HuH-7.5 (cell line): ENCODE measurements around the gene TMEM51.
A peak's percentile ranks its signal among the peaks of the same experiment; 100 is the strongest.

Source experiments
- DNase-seq: peaks from one replicate; pipeline ENCODE4 v3.0.0; 2011; ENCODE audit warnings: low spot score

The TMEM51 gene

GRCh38 chr1:15246960-15247614 lies 93.5 kb downstream of the TMEM51 start, which contains the start of gene FHAD1:
TSS of gene FHAD1 (plus strand) at chr1:15247223. CDS start at chr1:15251785, 4,562 bp downstream.
- peak; percentile 26 for DNase-seq

DNA sequence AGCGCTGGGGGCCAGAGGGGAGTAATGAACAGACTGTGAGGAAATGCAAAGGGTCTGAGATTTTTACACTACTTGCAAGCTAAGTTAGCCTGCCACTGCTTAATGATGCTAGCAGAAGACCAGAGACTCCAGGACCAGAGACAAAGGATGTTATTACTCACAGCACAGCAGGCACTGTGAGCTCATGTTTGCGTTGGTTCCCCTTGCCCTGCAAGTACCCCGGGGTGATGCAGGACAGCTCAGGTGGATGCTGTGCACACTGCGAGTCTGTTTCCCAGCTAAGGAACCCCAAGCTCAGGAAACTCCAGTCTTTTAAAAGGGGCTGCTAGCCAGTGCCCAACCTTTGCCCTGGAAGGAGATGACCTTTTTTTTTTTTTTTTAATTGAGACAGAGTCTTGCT lies 94.7 kb downstream of the TMEM51 start:
- no peak for DNase-seq

DNA sequence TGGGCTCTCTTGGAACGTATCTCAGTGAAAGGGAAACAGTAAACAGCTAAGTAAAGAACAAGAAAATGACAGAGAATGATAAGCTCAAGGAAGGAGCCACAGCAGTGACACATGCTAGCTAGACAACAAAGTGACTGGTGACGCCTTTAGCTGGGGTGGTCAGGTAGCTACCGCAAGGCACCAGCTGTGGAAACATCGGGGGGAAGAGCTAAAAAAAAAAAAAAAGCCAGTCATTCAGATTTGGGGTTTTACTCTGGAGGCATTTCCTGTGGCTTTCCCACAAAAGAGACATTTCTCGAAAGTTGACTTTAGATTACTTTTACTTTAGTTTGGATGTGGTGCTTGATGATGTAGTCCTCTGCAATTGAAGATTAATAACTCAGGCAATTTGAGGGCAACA lies 95.5 kb downstream of the TMEM51 start:
- no peak for DNase-seq

DNA sequence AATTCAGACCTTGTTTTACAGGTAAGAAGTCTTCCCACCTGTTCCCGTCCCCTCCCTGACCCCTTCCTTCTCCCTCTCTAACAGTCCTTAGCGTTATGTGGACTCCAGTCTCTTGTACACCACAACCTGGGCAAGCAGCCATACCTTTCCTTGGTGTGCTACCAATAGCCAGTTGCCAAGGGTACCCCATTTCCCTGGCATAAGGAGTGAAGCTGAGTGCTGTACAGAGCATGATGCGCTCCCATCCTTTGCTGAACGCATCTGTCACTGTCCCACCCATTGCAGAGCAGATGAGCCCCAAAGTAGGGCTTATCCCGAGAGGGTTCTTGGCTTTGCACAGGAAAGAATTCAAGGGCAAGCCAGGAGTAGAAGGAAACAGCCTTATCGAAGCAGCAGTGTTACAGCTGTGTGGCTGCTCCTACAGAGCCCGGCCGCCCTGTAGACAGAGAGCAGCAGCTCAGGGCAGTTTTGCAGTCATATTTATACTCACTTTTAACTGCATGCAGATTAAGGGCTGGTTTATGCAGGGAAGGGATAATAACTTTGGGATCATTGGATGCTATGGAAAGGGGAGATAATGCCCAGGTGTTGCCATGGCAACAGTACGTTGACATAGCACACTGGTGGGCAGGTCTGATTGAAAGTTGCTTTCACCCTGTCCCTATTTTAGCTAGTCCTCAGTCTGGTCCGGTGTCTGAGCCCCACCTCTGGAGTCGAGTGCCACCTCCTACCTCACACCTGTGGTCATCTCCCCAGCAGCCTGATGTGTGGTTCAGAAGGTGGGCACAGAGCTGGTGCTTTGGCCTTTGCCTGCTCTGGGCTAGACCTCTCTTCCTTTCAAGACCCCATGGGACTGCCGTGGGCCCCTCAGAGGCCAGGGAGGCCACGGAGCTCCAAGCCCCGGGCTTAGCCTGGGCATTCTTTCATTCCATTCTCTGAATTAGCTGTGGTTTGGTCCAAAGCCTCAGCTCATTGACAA lies 98.6 kb downstream of the TMEM51 start:
- DNase-seq: no peak

DNA sequence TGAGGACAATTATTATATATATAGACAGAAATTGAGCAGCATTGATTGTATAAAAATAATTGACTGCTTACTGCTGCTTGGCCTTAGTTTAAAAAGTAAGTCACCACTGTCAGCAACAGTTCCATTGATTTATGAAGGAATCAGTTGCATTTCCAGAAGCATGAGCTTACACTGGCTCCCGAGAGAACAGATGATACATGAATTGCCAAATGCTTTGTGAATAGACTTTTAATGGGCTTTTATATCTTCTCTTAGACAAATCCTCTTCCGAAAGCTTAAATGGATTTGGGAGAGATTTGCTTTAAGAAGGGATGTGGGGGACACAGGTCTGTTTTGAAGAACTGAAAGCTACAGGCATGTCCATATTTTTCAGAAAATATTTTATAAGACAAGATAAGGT lies 101.0 kb downstream of the TMEM51 start:
- DNase-seq: no peak

GRCh38 chr1:15255582-15256149 lies 102.1 kb downstream of the TMEM51 start:
- no peak for DNase-seq

DNA sequence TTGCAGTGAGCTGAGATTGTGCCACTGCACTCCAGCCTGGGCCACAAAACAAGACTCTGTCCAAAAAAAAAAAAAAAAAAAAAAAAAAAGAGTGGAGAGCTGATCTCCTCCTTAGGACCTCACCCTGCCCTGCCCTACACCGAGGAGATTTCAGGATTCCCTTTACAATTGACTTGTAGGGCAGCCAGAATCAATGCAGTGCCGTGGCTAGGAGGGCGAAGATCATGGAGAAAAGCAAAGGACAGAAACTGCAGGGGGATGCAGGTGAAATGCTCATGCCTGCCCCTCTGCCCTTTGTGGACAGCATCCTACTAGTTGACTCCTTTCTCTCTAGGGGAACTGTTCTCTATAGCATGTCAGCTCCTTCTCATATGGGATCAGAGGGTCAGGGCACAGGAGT lies 103.0 kb downstream of the TMEM51 start:
- no peak for DNase-seq

DNA sequence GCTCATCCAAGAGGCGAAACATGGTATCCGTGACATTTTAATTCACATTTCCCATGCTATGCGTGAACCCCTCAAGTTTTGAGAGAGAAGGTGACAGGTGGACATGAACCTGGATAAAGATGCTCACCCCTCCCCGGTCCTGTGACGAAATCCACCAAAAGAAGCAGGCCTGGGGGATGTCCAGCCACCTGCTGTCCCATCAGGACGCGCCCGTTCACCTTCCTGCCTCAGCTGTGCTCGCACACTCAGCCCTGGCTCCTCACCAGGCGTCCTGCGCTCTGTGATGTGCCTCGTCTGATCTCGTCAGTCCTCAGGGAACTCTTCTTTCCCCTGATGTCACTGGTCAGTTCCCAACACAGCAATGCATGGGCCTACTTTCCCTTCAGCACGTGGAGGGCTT lies 103.8 kb downstream of the TMEM51 start:
- no peak for DNase-seq

- DNase-seq: no peak
Observed at GRCh38 chr1:15258833-15259621, 105.5 kb downstream of the TMEM51 start.

- no peak for DNase-seq
Observed at GRCh38 chr1:15259622-15260007, 106.1 kb downstream of the TMEM51 start.

DNA sequence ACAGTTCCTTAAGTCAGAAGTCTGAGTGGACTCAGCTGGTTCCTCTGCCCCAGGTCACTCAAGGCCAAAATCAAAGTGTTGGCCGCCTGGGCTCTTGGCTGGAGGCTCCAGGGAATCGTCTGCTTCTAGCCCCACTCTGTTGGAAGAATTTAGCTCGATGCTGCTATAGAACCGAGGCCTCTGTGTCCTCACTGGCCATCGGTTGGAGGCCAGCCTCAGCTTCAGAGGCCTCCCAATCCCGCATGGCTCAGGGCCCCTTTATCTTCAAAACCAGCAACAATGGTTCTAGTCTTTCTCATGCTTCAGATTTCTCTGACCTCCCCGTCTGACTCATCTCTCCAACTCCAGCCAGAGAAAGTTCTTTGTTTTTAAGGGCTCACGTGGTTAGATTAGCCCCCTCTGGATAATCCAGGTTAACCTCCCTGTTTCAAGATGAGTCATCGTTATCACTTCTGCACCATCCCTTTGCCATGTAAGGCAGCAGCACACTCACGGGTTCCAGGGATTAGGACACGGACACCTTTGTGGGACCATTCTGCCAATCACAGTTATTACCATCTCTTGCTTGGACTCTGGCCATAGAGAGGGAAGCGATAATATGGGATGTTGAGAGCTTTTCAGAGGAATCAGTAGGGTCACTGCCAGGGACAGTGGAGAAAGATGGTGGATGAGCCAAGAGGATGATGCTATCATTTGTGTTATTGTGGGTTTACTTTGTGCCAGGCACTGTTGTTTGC lies 107.0 kb downstream of the TMEM51 start:
- DNase-seq: no peak

GRCh38 chr1:15261155-15262002 lies 107.8 kb downstream of the TMEM51 start:
- no peak for DNase-seq

DNA sequence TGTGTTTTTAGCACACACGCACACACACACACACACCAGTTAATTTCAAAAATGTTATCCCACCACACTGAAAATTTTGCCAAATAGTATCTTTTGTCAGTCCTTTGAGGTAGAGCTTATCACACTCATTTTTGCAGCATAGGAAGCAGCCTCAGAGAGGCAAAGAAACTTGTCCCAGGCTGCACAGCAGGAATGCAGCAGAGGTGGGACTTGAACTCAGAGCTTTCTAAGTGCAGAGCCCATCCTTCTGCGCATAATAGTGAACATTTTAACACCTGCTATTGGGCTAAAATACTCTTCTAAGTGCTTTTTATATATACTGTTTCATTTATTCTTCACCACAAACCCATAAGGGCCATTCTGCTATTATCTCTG lies 108.4 kb downstream of the TMEM51 start:
- no peak for DNase-seq

DNA sequence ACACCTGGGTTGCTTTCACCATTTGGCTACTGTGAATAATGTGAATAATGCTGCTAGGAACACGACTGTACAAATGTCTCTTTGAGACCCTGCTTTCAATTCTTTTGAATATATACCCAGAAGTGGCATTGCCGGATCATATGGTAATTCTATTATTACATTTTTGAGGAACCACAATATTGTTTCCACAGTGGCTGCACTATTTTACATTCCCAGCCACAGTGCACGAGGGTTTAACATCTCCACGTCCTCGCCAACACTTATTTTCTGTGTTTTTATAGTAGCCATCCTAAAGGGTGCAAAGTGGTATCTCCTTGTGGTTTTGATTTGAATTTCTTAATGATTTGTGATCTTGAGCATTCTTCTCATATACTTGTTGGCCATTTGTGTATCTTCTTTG lies 109.2 kb downstream of the TMEM51 start:
- DNase-seq: no peak

GRCh38 chr1:15264769-15265168 lies 111.2 kb downstream of the TMEM51 start:
- no peak for DNase-seq
